PC-9 (cell line): ENCODE results near the gene HSPG2.

Experiments used
- CTCF ChIP-seq: fragments of 200-600 bp; sonication (generic); conservative IDR thresholded peaks from 2 replicates; pipeline ENCODE4 v1.6.1; 2017; ENCODE audit warnings: mixed run types, antibody characterized with exemption, mild to moderate bottlenecking, moderate library complexity
- EZH2 ChIP-seq: fragments of 200-600 bp; sonication (generic); IDR thresholded peaks from 2 replicates; pipeline ENCODE4 v1.8.0; 2017; ENCODE audit warnings: antibody characterized with exemption, low read depth

GRCh38 chr1:21901473-21901847 lies 35.6 kb downstream of the HSPG2 start:
- TF ChIP-seq EZH2 (no peak), CTCF (no peak)
